K562 (cell line): ENCODE measurements around the gene CEP170. TPM values are rescaled to one million over a fixed set of nuclear protein-coding genes. Genes with fewer than 3 reads are reported as not detected.
A peak's percentile ranks its signal among the peaks of the same experiment; 100 is the strongest.

Experiments
- ASH1L ChIP-seq: fragments of 450-650 bp; IDR thresholded peaks from 2 replicates; pipeline ENCODE4 v1.6.1; 2018; ENCODE audit warnings: borderline replicate concordance, mild to moderate bottlenecking, low read depth; ENCODE audit not compliant: partially characterized antibody
- BCL6 ChIP-seq: fragments of 250-450 bp; sonication (Bioruptor Pico); IDR thresholded peaks from 2 replicates; pipeline ENCODE4 v1.4.0; 2020
- DPF2 ChIP-seq: fragments of 450-650 bp; IDR thresholded peaks from 2 replicates; pipeline ENCODE4 v1.6.1; 2016
- IFI16 ChIP-seq: fragments of 250-450 bp; sonication (Bioruptor Pico); IDR thresholded peaks from 2 replicates; pipeline ENCODE4 v2.1.2; 2022; ENCODE audit warnings: mild to moderate bottlenecking, inconsistent platforms
- SMC3 ChIP-seq: conservative IDR thresholded peaks from 2 replicates; pipeline ENCODE4 v1.6.1; 2011; ENCODE audit warnings: low read depth, low read length, improper control_type of control experiment; ENCODE audit not compliant: insufficient read depth
- SNIP1 ChIP-seq: fragments of 450-650 bp; IDR thresholded peaks from 2 replicates; pipeline ENCODE4 v1.7.1; 2017; ENCODE audit warnings: low read depth, mild to moderate bottlenecking
- TCF7 ChIP-seq: sonication (generic); IDR thresholded peaks from 2 replicates; pipeline ENCODE4 v1.6.1; 2016; ENCODE audit warnings: antibody characterized with exemption, borderline replicate concordance
- ZNF764 ChIP-seq: fragments of 250-450 bp; sonication (Bioruptor Pico); IDR thresholded peaks from 2 replicates; pipeline ENCODE4 v1.4.0; 2020; ENCODE audit warnings: low read depth, mild to moderate bottlenecking, moderate library complexity
- ZNF830 ChIP-seq: fragments of 250-450 bp; sonication (Bioruptor Pico); IDR thresholded peaks from 2 replicates; pipeline ENCODE4 v1.5.0; 2021; ENCODE audit warnings: mild to moderate bottlenecking
- polyA plus RNA-seq, 8 experiments: library from polyadenylated mRNA; depleted of rRNA in 4 of 8; stranded (reverse) in 5 of 8; unstranded in 3 of 8; fragments of >200 nt; fragmentation: Nextera tagmentation in 2 of 8; fragmentation: Illumina TruSeq in 1 of 8; extraction: Ambion mirVana in 2 of 8; extraction: Trizol in 1 of 8; gene quantifications; 2 replicates each; pipeline versions ENCODE4 v1.2.1 to v1.2.3, GENCODE V29; 2011 to 2014; ENCODE audit warnings: inconsistent platforms in 1 of 8, missing spikeins in 1 of 8
- total RNA-seq, 7 experiments: library from RNA; depleted of rRNA in 6 of 7; stranded (reverse); fragments of >200 nt in 6 of 7; fragmentation: Illumina TruSeq in 2 of 7; extraction: Trizol in 2 of 7; gene quantifications; 2 replicates each; pipeline versions ENCODE4 v1.2.1 to v1.2.3, GENCODE V29; 2011 to 2021; ENCODE audit warnings: low replicate concordance in 1 of 7
- TF ChIP-seq, protein P1 (sequence below): sonication (generic); formaldehyde crosslinking; IDR thresholded peaks from 2 replicates; pipeline ENCODE4 v1.9.0; 2022; ENCODE audit warnings: mild to moderate bottlenecking, missing genetic modification reagents
- TF ChIP-seq, protein P2 (sequence below): fragments of 450-650 bp; formaldehyde crosslinking; IDR thresholded peaks from 2 replicates; pipeline ENCODE4 v1.4.0; 2022; ENCODE audit warnings: mild to moderate bottlenecking, moderate library complexity
- TF ChIP-seq, protein P3 (sequence below): fragments of 250-450 bp; sonication (Bioruptor Pico); IDR thresholded peaks from 2 replicates; pipeline ENCODE4 v1.6.1; 2021; ENCODE audit warnings: mild to moderate bottlenecking
- TF ChIP-seq, protein P4 (sequence below): fragments of 200-400 bp; formaldehyde crosslinking; IDR thresholded peaks from 2 replicates; pipeline ENCODE4 v1.6.1; 2017; ENCODE audit warnings: mild to moderate bottlenecking, low read depth, low read length, moderate library complexity
- TF ChIP-seq, protein P5 (sequence below), 2 experiments: fragments of 450-650 bp in 1 of 2; sonication (generic) in 1 of 2; formaldehyde crosslinking in 1 of 2; IDR thresholded peaks; 2 replicates each; pipeline versions ENCODE4 v1.7.1 to v1.9.0; 2016 to 2022; ENCODE audit warnings: inconsistent platforms in 1 of 2, mild to moderate bottlenecking in 1 of 2, missing genetic modification reagents in 1 of 2

CEP170 gene
- total and polyA plus RNA-seq, 9 of the 15 experiments (the other 6 are each of a cell fraction or from before 2014, with no cell fraction given) = 22.6 to 110 (median 68.5) TPM

DNA sequence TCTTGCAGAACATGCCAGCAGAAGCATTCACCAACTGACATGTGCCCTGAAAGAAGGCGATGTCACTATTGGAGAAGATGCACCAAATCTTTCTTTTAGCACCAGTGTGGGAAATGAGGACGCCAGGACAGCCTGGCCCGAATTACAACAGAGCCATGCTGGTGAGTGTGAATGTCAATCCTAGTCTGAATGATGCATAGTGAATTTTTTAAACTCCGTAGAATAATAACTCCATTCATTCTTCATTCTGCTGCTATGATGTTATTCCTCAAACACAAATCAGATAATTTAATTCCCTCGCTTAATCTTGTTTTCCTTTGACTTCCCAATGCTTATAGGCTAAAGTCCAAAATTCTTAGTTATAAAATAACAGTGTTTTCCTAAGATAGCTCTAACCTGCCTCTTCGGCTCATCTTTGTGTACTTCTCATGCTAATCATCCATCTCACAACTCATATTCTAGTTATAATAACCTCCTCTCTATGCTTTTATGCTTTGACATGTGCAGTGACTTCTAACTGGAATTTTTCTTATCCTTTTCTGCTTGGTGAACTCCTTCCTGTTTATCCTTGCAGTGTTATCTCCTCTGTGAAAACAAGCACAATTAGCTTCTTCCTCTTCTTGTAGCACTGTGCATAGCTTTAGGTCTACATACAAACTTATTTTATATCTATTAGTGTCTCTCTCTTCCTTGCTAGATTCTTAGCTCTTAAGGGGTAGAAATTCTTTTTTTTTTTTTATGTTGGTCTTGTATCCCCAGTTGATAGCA lies 15.2 kb upstream of the CEP170 start (continued):
- TF ChIP-seq, protein P1, sequence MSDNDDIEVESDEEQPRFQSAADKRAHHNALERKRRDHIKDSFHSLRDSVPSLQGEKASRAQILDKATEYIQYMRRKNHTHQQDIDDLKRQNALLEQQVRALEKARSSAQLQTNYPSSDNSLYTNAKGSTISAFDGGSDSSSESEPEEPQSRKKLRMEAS (CRISPR knock-in tag) = no peak
- TF ChIP-seq ZNF830 (CRISPR knock-in tag) (0 out of 2 replicates have a peak, but pooled peaks have one; percentile 19), TCF7 (no peak), SMC3 (no peak), SNIP1 (no peak), IFI16 (CRISPR knock-in tag) (no peak), BCL6 (CRISPR knock-in tag) (no peak), ASH1L (no peak), ZNF764 (CRISPR knock-in tag) (no peak), DPF2 (0 out of 2 replicates have a peak, but pooled peaks have one; percentile 58)
- TF ChIP-seq, protein P2, sequence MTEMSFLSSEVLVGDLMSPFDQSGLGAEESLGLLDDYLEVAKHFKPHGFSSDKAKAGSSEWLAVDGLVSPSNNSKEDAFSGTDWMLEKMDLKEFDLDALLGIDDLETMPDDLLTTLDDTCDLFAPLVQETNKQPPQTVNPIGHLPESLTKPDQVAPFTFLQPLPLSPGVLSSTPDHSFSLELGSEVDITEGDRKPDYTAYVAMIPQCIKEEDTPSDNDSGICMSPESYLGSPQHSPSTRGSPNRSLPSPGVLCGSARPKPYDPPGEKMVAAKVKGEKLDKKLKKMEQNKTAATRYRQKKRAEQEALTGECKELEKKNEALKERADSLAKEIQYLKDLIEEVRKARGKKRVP = no peak
- TF ChIP-seq, protein P3, sequence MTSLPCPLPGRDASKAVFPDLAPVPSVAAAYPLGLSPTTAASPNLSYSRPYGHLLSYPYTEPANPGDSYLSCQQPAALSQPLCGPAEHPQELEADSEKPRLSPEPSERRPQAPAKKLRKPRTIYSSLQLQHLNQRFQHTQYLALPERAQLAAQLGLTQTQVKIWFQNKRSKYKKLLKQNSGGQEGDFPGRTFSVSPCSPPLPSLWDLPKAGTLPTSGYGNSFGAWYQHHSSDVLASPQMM = no peak
- TF ChIP-seq, protein P4, sequence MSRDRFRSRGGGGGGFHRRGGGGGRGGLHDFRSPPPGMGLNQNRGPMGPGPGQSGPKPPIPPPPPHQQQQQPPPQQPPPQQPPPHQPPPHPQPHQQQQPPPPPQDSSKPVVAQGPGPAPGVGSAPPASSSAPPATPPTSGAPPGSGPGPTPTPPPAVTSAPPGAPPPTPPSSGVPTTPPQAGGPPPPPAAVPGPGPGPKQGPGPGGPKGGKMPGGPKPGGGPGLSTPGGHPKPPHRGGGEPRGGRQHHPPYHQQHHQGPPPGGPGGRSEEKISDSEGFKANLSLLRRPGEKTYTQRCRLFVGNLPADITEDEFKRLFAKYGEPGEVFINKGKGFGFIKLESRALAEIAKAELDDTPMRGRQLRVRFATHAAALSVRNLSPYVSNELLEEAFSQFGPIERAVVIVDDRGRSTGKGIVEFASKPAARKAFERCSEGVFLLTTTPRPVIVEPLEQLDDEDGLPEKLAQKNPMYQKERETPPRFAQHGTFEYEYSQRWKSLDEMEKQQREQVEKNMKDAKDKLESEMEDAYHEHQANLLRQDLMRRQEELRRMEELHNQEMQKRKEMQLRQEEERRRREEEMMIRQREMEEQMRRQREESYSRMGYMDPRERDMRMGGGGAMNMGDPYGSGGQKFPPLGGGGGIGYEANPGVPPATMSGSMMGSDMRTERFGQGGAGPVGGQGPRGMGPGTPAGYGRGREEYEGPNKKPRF = no peak
- TF ChIP-seq, protein P5, sequence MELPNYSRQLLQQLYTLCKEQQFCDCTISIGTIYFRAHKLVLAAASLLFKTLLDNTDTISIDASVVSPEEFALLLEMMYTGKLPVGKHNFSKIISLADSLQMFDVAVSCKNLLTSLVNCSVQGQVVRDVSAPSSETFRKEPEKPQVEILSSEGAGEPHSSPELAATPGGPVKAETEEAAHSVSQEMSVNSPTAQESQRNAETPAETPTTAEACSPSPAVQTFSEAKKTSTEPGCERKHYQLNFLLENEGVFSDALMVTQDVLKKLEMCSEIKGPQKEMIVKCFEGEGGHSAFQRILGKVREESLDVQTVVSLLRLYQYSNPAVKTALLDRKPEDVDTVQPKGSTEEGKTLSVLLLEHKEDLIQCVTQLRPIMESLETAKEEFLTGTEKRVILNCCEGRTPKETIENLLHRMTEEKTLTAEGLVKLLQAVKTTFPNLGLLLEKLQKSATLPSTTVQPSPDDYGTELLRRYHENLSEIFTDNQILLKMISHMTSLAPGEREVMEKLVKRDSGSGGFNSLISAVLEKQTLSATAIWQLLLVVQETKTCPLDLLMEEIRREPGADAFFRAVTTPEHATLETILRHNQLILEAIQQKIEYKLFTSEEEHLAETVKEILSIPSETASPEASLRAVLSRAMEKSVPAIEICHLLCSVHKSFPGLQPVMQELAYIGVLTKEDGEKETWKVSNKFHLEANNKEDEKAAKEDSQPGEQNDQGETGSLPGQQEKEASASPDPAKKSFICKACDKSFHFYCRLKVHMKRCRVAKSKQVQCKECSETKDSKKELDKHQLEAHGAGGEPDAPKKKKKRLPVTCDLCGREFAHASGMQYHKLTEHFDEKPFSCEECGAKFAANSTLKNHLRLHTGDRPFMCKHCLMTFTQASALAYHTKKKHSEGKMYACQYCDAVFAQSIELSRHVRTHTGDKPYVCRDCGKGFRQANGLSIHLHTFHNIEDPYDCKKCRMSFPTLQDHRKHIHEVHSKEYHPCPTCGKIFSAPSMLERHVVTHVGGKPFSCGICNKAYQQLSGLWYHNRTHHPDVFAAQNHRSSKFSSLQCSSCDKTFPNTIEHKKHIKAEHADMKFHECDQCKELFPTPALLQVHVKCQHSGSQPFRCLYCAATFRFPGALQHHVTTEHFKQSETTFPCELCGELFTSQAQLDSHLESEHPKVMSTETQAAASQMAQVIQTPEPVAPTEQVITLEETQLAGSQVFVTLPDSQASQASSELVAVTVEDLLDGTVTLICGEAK (IDR thresholded peaks at IDR 0.05) = peak; percentile 12; the same call in 1 of the 2 replicates
- TF ChIP-seq, protein P5 (CRISPR knock-in tag; IDR thresholded peaks at IDR 0.05) = no peak
